GM19023 (cell line): ENCODE measurements around the gene MRPS7.
A peak's percentile ranks its signal among the peaks of the same experiment; 100 is the strongest.
"Not testable (repeated sequence)": the region's sequence is repeated elsewhere in the genome, so short reads cannot be mapped to it uniquely, and the experiment has no call there.

Experiments
- ATAC-seq: cut with Tn5 transposase; IDR thresholded peaks from one replicate; pipeline ENCODE4 v1.9.1; 2021; ENCODE audit warnings: mild to moderate bottlenecking, moderate library complexity; ENCODE audit not compliant: unreplicated experiment

Gene MRPS7

DNA sequence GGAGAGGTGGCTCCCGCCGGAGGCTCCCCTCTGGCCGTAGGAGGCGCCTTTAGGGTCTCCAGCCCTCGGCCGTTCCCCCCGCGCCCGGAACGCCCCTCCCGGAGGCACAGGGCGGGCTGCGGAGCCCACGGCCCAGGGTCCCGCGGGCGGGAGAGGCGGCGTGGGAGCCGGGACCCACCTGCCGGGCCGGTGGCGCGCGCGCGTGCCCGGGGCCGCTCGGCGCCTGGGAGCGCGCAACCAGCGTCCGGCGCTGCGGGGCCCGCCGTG lies 9.2 kb downstream of the MRPS7 start, which contains the start of gene MIF4GD:
MIF4GD (minus strand) TSS at position 266 of the 267 bp plus-strand sequence. CDS start 1,036 bp downstream, outside the sequence.
- no peak for ATAC-seq

- peak; percentile 69 for ATAC-seq
Observed at GRCh38 chr17:75271233-75271954, 9.7 kb downstream of the MRPS7 start.

- ATAC-seq = no peak
Observed at GRCh38 chr17:75271955-75272847, 10.5 kb downstream of the MRPS7 start.

GRCh38 chr17:75272848-75273184 lies 11.1 kb downstream of the MRPS7 start:
- no peak for ATAC-seq

- no peak for ATAC-seq
Observed at GRCh38 chr17:75273977-75274708, 12.5 kb downstream of the MRPS7 start.

GRCh38 chr17:75277664-75278071 lies 16.0 kb downstream of the MRPS7 start:
- no peak for ATAC-seq

GRCh38 chr17:75280189-75280588 lies 18.5 kb downstream of the MRPS7 start:
- ATAC-seq = not testable (repeated sequence)

DNA sequence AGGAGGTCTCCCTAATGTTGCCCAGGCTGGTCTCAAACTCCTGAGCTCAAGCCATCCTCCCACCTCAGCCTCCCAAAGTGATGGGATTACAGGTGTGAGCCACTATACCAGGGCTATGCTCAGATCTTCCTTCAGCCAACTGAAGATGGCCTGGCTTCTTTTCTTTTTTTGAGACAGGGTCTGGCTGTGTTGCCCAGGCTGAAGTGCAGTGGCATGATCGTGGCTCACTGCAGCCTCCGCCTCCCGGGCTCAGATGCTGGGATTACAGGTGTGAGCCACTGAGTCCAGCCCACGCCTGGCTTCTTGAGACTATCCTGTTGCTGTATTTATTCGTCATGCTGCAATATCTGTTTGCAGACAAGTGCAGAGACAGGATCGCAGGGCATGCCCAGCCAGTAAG lies 23.4 kb downstream of the MRPS7 start:
- ATAC-seq = no peak

GRCh38 chr17:75287221-75287620 lies 25.5 kb downstream of the MRPS7 start:
- no peak for ATAC-seq

GRCh38 chr17:75288359-75288758 lies 26.7 kb downstream of the MRPS7 start:
- ATAC-seq = no peak

DNA sequence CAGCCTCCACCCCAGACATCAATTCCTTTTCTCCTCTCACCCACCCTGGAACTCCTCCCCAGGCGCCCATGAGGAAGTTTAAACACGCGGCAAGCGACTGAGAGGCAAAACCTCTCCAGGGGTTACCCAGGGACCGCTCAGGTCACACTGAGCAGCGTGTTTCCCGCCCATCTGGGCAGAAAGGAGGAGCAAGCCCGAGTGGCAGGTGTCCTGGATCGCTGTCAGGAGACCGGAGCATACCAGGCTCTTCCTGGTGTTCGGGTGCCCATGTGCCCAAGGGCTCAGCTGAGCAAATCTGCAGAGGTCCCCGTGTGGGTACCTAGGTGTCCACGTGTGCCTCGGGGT lies 27.1 kb downstream of the MRPS7 start:
- ATAC-seq = peak; percentile 19

- peak; percentile 93 for ATAC-seq
Observed at GRCh38 chr17:75289115-75289831, 27.6 kb downstream of the MRPS7 start, which contains the start of gene SLC25A19. Gene SLC25A19, minus strand, starts transcription at chr17:75289433. Its CDS starts 2,669 bp downstream, at chr17:75286764.

DNA sequence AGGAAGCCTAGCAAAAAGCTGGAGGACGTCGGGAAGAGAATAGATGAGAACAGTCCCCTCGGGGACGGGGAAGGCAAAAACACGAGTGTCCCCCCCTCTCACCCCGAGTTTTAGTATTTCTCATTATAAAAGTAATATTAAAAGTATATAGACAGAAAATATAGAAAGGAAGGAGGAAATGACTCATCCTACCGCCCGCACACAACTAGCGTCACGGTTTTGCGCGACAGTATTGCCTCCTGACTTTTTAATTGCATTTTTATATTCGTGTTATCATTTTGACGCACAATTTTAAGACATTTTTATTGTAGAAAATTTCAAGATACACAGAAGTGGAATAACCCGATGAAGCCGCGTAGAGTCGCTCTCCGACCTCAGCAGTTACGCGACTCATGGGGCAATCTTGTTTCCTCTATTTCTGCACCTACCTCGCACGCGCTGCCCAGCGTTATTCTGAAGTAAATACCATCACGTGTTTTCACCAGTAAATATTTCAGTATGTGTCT lies 28.2 kb downstream of the MRPS7 start:
- ATAC-seq = no peak

- not testable (repeated sequence) for ATAC-seq
Observed at GRCh38 chr17:75292810-75293448, 31.2 kb downstream of the MRPS7 start.

DNA sequence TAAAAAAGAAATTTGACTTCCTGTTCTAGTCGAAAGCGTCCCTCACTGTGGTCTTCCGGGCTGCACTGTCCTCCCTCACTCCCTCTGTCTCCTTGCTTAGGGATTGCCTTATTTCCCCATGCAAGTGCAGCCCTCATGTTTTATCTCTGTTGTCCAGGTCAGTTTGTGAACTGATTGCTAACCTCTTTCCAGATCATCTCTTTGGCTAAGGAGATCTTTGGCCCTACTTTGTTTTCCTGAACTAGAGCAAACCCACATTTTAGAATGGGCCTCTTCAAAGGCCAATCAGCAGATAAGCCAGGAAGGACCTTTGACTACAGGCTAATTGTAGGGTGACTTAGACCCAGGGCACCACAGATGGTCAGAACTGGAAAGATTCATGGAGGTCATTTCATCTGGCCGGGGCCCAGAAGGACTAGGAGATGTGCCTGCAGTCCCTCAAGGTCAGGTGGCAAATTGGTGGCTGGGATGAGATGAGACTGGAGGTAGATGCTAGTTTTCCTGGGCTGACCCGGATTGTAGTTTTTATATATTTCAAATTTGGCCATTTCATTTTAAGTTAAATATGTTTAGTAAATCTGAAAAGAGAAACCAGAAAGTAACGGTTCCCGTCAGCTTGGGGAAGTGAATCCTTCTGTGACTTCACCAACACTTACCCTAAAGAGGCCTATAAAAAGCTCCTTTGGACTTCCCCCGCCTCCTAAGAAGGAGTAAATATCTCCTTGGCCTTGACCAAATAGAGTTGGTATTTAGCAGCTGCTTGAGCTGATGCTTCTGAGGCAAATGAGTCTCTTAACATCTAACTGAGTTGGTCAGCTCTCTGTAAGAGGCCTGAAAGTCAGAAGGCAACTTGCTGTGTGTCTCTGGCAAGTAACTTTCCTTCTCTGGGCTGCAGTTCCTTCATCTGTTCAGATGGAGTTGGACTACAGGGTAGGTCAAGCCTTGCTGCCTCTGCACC lies 33.8 kb downstream of the MRPS7 start:
- peak; percentile 62 for ATAC-seq

DNA sequence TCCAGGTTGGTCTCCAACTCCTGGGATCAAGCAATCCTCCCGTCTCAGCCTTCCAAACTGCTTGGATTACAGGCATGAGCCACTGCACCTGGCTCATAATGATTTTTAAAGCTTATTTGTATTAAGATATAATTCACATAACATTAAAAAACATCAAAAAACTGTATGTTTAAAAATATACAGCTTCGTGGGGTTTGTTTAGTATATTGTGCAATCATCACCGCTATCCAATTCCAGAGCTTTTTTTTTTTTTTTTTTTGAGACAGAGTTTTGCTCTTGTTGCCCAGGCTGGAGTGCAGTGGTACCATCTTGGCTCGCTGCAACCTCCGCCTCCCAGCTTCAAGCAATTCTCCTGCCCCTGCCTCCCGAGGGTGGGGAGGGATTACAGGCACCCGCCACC lies 38.6 kb downstream of the MRPS7 start:
- no peak for ATAC-seq

DNA sequence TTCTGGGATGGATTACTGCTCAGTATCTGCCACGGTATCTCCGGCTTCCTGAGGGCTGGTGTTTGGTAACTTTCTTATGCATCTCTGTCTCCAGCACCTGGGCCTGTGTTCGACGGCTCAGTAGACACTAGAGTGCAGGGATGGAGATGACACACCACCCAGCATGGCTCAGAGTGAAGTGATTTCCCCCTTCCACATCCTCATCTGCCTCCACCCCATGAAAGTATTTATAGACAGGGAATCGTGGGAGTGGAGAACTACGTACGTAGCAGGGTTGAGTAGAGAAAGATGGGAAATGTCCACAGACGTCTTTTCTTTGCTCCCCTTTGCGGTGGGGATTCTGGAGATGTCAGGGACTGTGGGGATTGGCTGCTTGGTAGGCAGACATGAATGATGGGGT lies 39.4 kb downstream of the MRPS7 start:
- ATAC-seq = no peak

GRCh38 chr17:75301502-75302206 lies 40.0 kb downstream of the MRPS7 start:
- no peak for ATAC-seq
